GDM1 (cell line): ENCODE data around the gene GRIA4.

Experiments used
- DNase-seq: peaks from one replicate; lab custom pipeline; 2025; lab: John Stamatoyannopoulos, UW

The GRIA4 gene

GRCh38 chr11:105639527-105639926 is 29.7 kb downstream of the GRIA4 start:
- no peak for DNase-seq

- DNase-seq, result no peak
These were observed 31.6 kb downstream of the GRIA4 start for GRCh38 chr11:105641433-105641832.

- no peak for DNase-seq
These were observed 33.0 kb downstream of the GRIA4 start for GRCh38 chr11:105642870-105643269.

GRCh38 chr11:105644839-105645573 is 35.1 kb downstream of the GRIA4 start:
- DNase-seq, result no peak

GRCh38 chr11:105647780-105648179 is 37.9 kb downstream of the GRIA4 start:
- no peak for DNase-seq

- no peak for DNase-seq
These were observed 38.9 kb downstream of the GRIA4 start for GRCh38 chr11:105648762-105649161.

- DNase-seq, result no peak
These were observed 55.4 kb downstream of the GRIA4 start for GRCh38 chr11:105665281-105665680.

- DNase-seq, result no peak
These were observed 57.6 kb downstream of the GRIA4 start for GRCh38 chr11:105667441-105667840.

- no peak for DNase-seq
These were observed 60.9 kb downstream of the GRIA4 start for GRCh38 chr11:105670811-105671210.

GRCh38 chr11:105673089-105673488 is 63.2 kb downstream of the GRIA4 start:
- peak; percentile 1 for DNase-seq

- no peak for DNase-seq
These were observed 79.8 kb downstream of the GRIA4 start for GRCh38 chr11:105689631-105690030.

- no peak for DNase-seq
These were observed 80.6 kb downstream of the GRIA4 start for GRCh38 chr11:105690467-105690866.

GRCh38 chr11:105693075-105693759 is 83.3 kb downstream of the GRIA4 start:
- no peak for DNase-seq

- DNase-seq, result no peak
These were observed 86.1 kb downstream of the GRIA4 start for GRCh38 chr11:105696000-105696399.

GRCh38 chr11:105697291-105697690 is 87.4 kb downstream of the GRIA4 start:
- no peak for DNase-seq

GRCh38 chr11:105699203-105699602 is 89.3 kb downstream of the GRIA4 start:
- no peak for DNase-seq

GRCh38 chr11:105700271-105700670 is 90.4 kb downstream of the GRIA4 start:
- no peak for DNase-seq

GRCh38 chr11:105701098-105701497 is 91.2 kb downstream of the GRIA4 start:
- DNase-seq, result no peak

GRCh38 chr11:105705786-105706530 is 96.1 kb downstream of the GRIA4 start:
- DNase-seq, result no peak

- no peak for DNase-seq
These were observed 103.2 kb downstream of the GRIA4 start for GRCh38 chr11:105713106-105713505.

- DNase-seq, result no peak
These were observed 103.8 kb downstream of the GRIA4 start for GRCh38 chr11:105713696-105714095.

- no peak for DNase-seq
These were observed 108.8 kb downstream of the GRIA4 start for GRCh38 chr11:105718641-105719040.
